Activated CD8-positive, alpha-beta memory T cell treated with anti-CD3 and anti-CD28 coated beads, Interleukin-2, amount 50 U/mL, for 1 hour (primary cell): ENCODE data around the gene OR52W1.

ENCODE experiments used
- DNase-seq: peaks from one replicate; pipeline ENCODE4 v3.0.0-alpha.2; 2020; ENCODE audit errors: extremely low read depth

OR52W1 gene, protein sequence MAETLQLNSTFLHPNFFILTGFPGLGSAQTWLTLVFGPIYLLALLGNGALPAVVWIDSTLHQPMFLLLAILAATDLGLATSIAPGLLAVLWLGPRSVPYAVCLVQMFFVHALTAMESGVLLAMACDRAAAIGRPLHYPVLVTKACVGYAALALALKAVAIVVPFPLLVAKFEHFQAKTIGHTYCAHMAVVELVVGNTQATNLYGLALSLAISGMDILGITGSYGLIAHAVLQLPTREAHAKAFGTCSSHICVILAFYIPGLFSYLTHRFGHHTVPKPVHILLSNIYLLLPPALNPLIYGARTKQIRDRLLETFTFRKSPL

DNA sequence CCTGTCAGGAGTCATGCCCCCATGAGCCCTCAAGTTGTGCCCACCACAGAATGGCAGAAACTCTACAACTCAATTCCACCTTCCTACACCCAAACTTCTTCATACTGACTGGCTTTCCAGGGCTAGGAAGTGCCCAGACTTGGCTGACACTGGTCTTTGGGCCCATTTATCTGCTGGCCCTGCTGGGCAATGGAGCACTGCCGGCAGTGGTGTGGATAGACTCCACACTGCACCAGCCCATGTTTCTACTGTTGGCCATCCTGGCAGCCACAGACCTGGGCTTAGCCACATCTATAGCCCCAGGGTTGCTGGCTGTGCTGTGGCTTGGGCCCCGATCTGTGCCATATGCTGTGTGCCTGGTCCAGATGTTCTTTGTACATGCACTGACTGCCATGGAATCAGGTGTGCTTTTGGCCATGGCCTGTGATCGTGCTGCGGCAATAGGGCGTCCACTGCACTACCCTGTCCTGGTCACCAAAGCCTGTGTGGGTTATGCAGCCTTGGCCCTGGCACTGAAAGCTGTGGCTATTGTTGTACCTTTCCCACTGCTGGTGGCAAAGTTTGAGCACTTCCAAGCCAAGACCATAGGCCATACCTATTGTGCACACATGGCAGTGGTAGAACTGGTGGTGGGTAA is at the start of gene OR52W1:
Gene OR52W1, plus strand, starts transcription at position 51 of the 637 bp plus-strand sequence. Its CDS starts 0 bp downstream, at position 51.
- no peak for DNase-seq

- DNase-seq, result no peak
Measured at GRCh38 chr11:6151117-6151516, 47.9 kb upstream of the OR52W1 start.

- no peak for DNase-seq
Measured at GRCh38 chr11:6152126-6152525, 46.9 kb upstream of the OR52W1 start.

DNA sequence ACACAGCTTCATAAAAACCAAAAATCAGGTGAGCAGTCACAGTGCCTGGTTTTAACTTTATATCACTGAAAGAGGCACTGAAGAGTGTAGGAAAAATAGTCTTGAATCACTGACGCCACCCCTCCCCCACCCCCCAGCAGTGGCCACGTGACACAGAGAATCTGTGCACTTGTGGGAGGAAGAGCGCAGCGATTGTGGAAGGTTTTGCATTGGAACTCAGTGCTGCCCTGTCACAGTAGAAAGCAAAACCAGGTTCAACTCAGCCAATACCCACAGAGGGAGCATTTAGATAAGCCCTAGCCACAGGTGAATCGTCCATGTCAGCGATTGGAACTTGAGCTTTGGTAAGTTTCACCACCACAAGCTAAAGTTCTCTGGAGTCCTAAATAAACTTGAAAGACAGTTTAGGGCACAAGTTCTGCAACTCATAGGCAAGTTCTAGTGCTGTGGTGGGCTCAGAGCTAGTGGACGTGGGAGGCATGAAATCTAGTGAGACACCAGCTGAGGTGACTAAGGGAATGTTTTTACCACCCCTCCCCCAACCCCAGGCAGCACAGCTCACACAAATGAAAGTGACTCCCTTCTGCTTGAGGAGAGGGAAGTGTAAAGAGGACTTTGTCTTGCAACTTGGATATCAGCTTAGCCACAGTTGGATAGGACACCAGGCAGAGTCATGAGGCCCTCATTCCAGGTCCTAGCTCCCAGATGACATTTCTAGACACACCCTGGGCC is 42.2 kb upstream of the OR52W1 start:
- DNase-seq, result no peak

GRCh38 chr11:6170226-6170625 is 28.8 kb upstream of the OR52W1 start, which contains the start of gene OR52B2:
Gene OR52B2 (minus strand): TSS chr11:6170326. CDS start chr11:6170326, 0 bp downstream.
- no peak for DNase-seq

- no peak for DNase-seq
Measured at GRCh38 chr11:6175440-6175839, 23.6 kb upstream of the OR52W1 start.

GRCh38 chr11:6191742-6192141 is 7.3 kb upstream of the OR52W1 start:
- DNase-seq, result no peak

DNA sequence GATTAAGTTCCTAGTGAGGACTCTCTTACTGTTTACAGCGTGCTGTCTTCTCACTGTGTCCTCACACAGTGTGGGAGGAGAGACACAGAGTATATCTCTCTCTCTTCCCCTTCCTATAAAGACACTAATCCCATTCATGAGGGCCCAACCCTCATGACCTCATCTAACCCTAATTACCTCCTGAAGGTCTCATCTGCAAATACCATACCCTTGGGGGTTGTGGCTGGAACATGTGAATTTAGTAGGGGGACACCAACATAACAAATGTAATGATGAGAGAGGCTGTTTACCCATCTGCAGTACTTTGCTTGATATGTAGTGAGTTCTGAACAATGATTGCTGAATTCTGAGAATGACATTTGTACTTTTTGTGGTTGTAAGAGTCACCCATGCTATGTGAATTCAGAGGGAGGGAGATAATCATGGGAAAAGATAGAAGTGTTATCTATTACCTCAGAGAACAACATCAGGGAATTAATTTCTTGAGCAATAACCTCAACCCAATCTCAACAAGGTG is 4.9 kb upstream of the OR52W1 start:
- no peak for DNase-seq

DNA sequence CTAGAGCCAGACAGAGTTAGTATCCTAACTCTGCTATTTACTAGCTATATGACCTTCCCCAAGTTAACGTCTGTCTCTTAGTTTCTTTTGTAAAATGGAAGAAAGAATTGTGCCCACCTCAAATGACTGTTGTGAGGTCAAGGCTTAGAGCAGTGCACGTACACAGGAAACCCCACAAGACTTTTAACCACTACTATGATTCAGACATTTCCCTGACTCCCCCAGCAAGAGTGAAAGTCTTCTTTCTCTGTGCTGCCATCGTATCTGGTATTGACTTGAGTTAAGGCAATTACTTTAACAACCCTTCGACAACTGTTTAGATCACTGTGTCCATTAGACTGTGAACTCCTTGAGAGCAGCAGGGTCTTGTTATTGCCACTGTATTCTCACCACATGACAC is 2.6 kb upstream of the OR52W1 start:
- DNase-seq, result no peak

DNA sequence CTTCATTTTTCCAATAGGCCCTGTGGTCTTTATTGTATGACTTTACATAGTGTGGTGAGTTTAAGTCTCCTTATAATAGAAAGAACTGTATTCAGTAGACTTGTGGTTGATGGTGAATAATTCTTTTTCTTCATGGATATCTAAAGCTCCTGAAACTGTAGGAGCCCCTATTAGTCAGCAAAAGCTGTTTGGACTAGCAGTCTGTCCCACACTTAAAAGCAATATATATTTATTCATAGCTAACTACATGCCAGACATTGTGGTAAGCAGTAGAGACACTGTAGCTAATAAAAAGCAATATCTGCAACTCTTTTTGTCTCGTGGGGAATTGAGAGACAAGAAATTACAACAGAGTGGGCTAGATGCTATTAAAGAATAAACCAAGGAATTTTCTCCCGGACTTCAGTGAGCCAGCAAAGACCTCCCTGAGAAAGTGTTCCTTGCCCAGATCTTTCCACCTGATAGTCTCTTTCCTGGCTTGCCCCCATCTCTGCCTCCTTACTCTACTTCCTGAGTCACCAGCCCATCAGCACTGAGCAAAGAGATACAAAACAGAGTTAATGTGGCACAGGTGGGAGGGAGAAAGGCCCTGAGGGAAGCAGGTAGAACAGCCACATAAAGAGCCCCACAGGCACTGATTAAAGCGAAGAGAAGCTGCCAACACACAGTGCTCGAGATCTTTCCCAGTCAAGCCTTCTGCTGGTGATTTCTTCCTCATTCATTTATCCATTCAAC is 1.4 kb upstream of the OR52W1 start:
- DNase-seq, result no peak

DNA sequence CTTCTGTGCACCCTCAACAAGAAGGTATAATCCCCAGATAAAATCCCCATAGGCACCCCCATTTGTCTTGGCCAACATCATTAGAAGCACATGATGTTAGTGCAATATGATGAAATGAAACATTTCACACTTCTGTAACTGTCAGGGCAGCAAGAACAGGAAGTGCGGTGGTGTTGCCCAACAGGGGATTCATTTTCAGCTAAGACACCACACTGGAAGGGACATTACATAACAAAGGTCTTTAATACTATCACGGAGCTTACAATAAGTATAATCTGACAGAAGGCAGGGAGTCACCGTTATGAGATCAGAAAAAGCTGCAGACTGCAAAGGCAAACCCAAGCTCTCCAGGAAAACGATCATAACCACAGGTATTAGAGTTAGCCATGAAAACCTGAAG is 2.0 kb downstream of the OR52W1 start:
- no peak for DNase-seq

DNA sequence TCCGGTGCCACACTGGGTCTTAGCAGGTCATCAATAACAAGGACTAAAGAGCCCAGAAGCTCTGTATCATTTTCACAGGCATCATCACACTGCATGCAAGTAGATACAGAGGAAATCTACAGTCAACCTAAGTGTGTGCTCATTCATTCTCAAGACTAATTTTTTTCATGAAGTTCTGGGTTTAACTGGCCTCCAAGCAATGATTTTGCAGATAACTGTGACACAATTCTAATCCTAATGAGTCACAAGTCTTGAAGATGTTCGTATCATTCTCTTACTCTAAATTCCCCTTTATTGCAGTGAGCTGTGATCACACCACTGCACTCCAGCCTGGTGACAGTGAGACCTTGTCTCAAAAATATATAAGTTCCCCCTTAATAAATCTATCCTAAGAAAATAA is 2.5 kb downstream of the OR52W1 start:
- DNase-seq, result no peak

DNA sequence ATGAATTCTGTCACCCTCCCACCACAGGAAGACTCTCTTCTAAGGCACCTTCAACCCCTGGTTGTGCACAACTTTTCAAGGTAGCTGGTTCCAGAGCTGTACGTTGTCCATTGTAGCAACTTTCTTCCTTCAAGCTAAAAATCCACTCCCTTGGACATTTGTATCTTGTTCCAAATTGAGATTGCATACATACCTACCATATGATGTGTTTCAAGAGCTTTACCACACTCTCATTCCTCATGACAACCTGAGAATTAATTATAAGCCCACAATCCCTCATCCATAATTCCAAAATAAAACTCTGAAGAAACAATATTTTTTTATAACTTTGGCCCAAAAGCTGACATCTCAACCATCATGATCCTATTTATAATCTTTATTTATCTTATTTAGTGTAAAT is 3.0 kb downstream of the OR52W1 start:
- DNase-seq, result no peak

- no peak for DNase-seq
Measured at GRCh38 chr11:6203327-6203726, 4.3 kb downstream of the OR52W1 start.

- DNase-seq, result no peak
Measured at GRCh38 chr11:6204706-6205105, 5.7 kb downstream of the OR52W1 start.

GRCh38 chr11:6205366-6205765 is 6.3 kb downstream of the OR52W1 start, which contains the start of gene C11orf42:
Gene C11orf42 (plus strand): TSS chr11:6205557. CDS start chr11:6205616, 59 bp downstream.
- no peak for DNase-seq

DNA sequence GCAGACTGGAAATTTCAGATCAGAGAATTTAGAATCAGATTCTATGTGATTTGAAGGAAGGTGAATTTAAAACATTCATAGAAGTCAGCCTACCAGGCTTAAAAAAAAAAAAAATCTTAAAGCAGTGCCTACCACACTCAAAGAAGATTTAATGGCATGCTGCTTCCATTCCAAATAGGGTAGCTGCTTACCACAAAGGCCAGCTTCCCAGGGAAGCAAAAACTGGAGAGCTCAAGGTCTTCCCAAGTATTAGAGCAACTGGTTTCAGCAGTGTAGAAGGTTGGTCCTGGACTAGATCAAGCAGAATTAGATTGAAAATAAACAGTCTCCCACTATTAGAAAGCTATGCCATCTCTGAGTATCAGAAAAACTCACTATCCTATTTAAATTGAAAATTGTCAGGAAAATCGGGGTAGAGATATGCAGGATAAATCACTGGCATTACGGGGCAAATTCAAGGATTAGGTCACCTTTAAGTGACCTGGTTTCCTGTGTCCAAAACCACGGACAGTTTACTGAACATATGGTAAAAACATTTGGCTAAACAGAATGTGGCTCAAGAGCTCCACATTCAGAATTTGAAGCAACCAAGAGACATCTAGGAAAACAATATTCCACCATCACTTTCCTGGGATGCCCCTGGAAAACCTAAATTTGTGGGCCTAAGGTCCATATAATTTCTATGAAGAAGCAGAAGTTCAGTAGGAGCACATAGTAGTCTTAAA is 7.6 kb downstream of the OR52W1 start:
- no peak for DNase-seq

DNA sequence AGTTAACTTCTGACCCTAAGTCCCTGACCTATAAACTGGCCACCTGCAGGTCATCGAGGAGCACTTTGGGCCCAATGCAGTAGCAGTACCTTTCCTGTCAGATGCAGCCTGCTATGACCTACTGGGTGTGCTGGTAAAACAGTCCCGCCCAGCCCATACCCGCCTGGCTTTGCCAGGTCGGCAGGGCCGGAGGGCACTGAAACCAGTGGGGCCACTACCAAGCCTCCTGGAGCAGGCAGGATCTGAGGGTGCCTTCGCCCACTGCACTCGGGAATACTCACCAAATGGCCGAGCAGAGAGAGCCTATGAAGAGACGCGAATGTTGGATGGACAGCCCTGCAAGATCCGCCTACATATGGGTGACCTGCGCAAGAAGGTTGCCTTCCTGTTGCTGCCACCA is 10.8 kb downstream of the OR52W1 start:
- DNase-seq, result no peak

- DNase-seq, result no peak
Measured at GRCh38 chr11:6210274-6210955, 11.4 kb downstream of the OR52W1 start.

DNA sequence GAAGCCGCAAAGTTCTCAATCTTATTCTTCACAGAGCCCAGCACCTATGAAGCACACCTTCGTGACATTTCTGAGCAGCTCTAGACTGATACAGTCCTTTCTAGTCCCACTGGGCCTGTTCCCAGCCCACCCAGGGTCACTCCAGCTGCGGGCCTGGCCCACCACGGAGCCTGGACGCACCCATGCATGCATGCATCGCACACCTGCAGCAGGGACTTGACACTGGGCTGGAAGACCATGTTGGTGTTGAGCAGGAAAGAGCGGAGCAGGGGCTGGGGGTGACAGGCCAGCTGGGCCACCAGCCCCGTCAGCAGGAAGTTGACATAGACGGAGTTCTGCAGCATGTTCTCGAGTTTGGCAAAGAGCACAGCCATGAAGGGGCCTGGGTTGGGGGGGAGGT is 15.5 kb downstream of the OR52W1 start:
- DNase-seq, result no peak
